Right ventricle myocardium superior (tissue), 1 donor: ENCODE results near the gene TBC1D22B. TPM values are rescaled to one million over a fixed set of nuclear protein-coding genes. Genes with fewer than 3 reads are reported as not detected.
A peak's percentile ranks its signal among the peaks of the same experiment; 100 is the strongest.
"Not testable (repeated sequence)": the region's sequence is repeated elsewhere in the genome, so short reads cannot be mapped to it uniquely, and the experiment has no call there.

Experiments
- ATAC-seq: fragments of 200-7000 bp; cut with Tn5 transposase; one replicate; pipeline ENCODE4 v1.9.1; 2020; ENCODE audit warnings: mild to moderate bottlenecking; ENCODE audit not compliant: poor library complexity
- DNase-seq: peaks from one replicate; pipeline ENCODE4 v3.0.0-alpha.2; 2020
- intact Hi-C: fragments of 100-400 bp; cut with DNase I; formaldehyde crosslinking; loops from one replicate; pipeline ENCODE4 v1.11.2; 2022
- total RNA-seq: library from RNA; stranded (reverse); fragmentation: NEBNext Ultra II Directional; extraction: Animal tissue kit (Norgen Biotek cat#: 25700); gene quantifications from one replicate; pipeline ENCODE4 v1.2.1, GENCODE V29; 2021
- donor health status: DM: no; HTN: yes; CAD: no; lungs with severe emphysema.

TBC1D22B gene
- total RNA-seq, 1 donor from 2014 or later: 5.6 TPM

GRCh38 chr6:37313723-37314486, 56.3 kb downstream of the TBC1D22B start:
- ATAC-seq (no peak), DNase-seq (no peak)
- intact Hi-C loops: no loop called here

GRCh38 chr6:37314487-37315156, 57.0 kb downstream of the TBC1D22B start:
- ATAC-seq (peak; percentile 54), DNase-seq (no peak)
- intact Hi-C loops: no loop called here

- intact Hi-C loops: no loop called here
- DNase-seq (no peak), ATAC-seq (no peak)
These were observed 57.6 kb downstream of the TBC1D22B start for GRCh38 chr6:37315157-37315515.

GRCh38 chr6:37316071-37316470, 58.5 kb downstream of the TBC1D22B start:
- ATAC-seq: no peak
- intact Hi-C loops: no loop called here
- DNase-seq: no peak

GRCh38 chr6:37317312-37318038, 59.9 kb downstream of the TBC1D22B start:
- DNase-seq (no peak), ATAC-seq (no peak)
- intact Hi-C loops: no loop called here

- intact Hi-C loops: no loop called here
- ATAC-seq: peak; percentile 28
- DNase-seq: no peak
These were observed 61.6 kb downstream of the TBC1D22B start for GRCh38 chr6:37319156-37319555.

- no peak for DNase-seq
- no peak for ATAC-seq
- intact Hi-C loops: loop anchor here (10.0 kb wide), 1 partner anchor 375 kb away; the partner anchor contains the start of gene MDGA1
These were observed 62.4 kb downstream of the TBC1D22B start for GRCh38 chr6:37319856-37320480.

- peak; percentile 35 for ATAC-seq
- intact Hi-C loops: loop anchor here (10.0 kb wide), 1 partner anchor 374 kb away; the partner anchor contains the start of gene MDGA1
These were observed 63.1 kb downstream of the TBC1D22B start for GRCh38 chr6:37320646-37321045.

GRCh38 chr6:37321101-37321500, 63.5 kb downstream of the TBC1D22B start:
- DNase-seq (no peak), ATAC-seq (peak; percentile 58)
- intact Hi-C loops: loop anchor here (10.0 kb wide), 1 partner anchor 374 kb away; the partner anchor contains the start of gene MDGA1

More at GRCh38 chr6:37320646-37321045, 63.1 kb downstream of the TBC1D22B start:
- DNase-seq: no peak

GRCh38 chr6:37321516-37322415, 64.2 kb downstream of the TBC1D22B start:
- ATAC-seq: no peak
- no peak for DNase-seq
- intact Hi-C loops: loop anchor here (10.0 kb wide), 1 partner anchor 373 kb away; the partner anchor contains the start of gene MDGA1

- ATAC-seq (no peak), DNase-seq (no peak)
- intact Hi-C loops: loop anchor here (10.0 kb wide), 1 partner anchor 371 kb away; the partner anchor contains the start of gene MDGA1
These were observed 66.0 kb downstream of the TBC1D22B start for GRCh38 chr6:37323580-37323979.

- intact Hi-C loops: loop anchor here (10.0 kb wide), 1 partner anchor 370 kb away; the partner anchor contains the start of gene MDGA1
- ATAC-seq (no peak), DNase-seq (no peak)
These were observed 66.8 kb downstream of the TBC1D22B start for GRCh38 chr6:37324131-37325033.

- intact Hi-C loops, ATAC-seq, DNase-seq: not testable (repeated sequence)
These were observed 72.8 kb downstream of the TBC1D22B start for GRCh38 chr6:37330345-37330744.

- DNase-seq: no peak
- intact Hi-C loops: no loop called here
- no peak for ATAC-seq
These were observed 73.5 kb downstream of the TBC1D22B start for GRCh38 chr6:37331047-37331446.

GRCh38 chr6:37332894-37333293, 75.3 kb downstream of the TBC1D22B start:
- no peak for DNase-seq
- intact Hi-C loops: no loop called here
- ATAC-seq: no peak

GRCh38 chr6:37334047-37334446, 76.5 kb downstream of the TBC1D22B start:
- DNase-seq: no peak
- intact Hi-C loops: no loop called here
- ATAC-seq: no peak

GRCh38 chr6:37338317-37338716, 80.7 kb downstream of the TBC1D22B start:
- ATAC-seq, intact Hi-C loops, DNase-seq: not testable (repeated sequence)
